HG03521 (cell line): ENCODE results near the gene SLC7A11.

Experiments used
- ATAC-seq: cut with Tn5 transposase; IDR thresholded peaks from one replicate; pipeline ENCODE4 v1.9.1; 2021; ENCODE audit warnings: mild to moderate bottlenecking, moderate library complexity; ENCODE audit not compliant: unreplicated experiment

Gene SLC7A11

DNA sequence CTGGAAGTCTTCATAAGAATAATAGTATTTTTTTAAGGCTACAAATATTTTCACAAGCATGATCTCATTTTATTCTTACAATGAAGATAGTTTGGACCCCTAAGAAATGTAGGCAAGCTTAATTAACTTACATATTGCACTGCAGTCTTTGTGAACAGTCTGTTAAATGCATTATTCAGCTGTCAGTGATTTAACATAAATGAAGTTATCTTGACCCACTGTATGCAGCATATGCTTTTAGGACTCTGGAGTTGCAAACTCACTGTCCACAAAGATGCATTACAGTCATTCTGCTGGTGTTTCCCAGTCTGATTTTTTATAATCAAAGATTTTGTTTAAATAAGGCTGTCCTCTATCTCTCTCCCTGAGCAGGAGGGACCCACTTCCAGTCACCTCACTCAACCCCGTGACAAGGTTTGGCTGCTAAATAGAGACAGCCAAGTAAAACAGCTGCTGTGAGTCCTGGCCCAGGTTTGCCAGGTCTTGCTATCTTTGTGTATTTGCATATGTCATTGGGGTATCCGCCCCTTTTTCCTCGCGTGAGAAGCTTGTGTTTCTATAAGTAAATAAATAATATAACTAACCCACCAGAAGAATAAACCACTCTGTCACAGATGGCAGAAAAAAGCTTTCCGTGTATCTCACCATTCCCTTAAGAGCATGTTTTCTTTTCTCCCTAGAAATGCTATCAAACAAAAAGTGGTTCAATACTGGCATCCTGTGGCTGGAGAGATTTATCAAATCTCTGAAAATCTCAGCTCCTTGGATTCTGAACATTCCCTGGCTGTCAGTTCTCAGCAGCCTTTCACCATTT is 67.0 kb downstream of the SLC7A11 start:
- no peak for ATAC-seq

DNA sequence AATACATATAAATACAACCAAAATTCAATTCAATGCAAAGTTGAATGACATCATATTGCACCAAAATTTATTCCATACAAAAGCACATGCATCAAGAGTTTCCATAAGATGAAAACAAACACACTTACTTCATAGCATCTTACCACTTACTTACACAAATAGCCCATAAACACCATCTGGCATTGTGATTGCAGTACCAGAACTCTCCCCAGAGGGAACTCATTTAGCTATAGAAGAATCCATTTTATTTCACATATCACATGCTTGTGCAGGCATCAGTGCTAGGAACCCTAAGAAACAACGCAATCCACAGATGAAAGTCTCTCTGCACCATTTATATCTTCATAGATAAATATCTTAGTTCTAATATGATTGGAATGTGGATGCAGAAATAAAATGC is 77.9 kb downstream of the SLC7A11 start:
- no peak for ATAC-seq

DNA sequence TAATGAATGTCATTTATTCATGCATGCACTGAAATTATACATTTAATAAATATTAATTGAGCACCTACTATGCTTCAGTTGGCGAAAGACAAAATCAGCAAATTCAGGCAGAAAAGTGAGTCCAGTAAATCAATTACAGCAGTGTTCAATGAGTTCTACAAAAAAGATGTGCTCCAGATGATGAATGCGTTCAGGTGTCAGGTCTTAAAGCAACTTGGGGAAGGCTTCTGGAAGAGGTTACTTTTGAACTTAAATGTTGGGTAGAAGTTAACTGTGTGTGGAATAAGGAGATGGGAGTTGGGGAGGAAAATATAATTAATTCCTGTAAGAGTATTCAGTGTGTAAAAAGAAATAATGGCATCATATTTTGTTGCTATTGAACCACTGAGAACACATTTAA is 79.0 kb downstream of the SLC7A11 start:
- ATAC-seq = no peak

DNA sequence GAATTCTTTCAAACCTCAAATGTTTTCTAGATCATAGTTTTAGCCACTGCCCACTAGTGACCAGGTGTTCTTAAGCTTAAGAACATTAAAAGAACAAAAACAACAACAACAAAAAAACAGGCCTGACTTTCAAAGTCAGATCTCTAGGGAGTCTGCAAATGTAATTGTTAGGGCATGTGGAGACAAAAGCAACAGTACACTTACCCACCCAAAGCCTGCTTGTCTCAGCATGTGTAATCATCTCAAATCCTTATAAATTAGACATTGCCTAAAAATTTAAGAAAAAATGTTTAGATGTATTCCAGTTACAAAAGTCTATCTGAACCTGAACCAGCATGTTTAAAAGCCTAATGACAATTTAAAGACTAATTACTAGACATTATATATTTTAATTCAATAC is 79.9 kb downstream of the SLC7A11 start:
- no peak for ATAC-seq

DNA sequence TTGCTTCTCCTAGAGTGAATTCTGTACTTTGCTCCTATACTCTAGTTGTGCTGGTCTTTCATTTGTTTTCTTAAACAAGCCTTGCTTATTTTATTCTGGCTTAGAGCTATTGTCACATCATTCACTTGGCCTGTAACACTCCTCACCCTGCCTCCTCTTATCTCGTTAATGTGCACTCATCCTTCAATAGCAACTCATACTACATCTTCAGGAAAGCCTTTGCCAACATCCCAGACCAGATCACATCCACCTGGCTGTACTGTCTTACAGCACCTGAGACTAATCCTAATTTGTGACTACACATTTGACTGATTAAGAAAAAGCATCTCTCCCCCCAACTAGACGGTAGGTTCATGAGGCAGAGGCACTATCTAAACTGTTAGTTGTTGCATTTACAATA is 80.8 kb downstream of the SLC7A11 start:
- ATAC-seq = no peak

DNA sequence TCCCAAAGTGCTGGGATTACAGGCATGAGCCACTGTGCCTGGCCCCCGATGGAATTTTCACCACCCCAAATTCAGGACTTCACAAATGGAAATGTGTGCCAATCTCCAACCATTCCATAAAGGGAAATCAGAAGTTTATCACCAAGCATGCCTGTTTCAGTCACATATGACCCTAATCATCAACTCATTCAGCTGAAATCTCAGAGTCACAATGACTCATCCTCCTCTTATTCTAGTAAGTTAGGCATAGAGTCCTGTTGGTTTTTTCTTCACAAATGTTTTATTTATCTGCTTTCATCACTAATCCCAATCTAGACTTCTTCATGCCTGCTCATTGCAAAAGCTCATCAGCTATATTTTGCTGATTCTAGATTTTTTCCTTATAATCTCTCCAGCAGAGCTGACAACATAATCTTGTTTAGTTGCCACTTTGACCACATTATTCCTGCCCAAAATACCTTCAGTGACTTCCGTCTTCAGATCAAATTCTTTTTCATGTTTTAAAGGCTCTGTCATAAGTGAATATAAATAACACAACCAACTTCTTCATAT is 83.3 kb downstream of the SLC7A11 start:
- no peak for ATAC-seq

DNA sequence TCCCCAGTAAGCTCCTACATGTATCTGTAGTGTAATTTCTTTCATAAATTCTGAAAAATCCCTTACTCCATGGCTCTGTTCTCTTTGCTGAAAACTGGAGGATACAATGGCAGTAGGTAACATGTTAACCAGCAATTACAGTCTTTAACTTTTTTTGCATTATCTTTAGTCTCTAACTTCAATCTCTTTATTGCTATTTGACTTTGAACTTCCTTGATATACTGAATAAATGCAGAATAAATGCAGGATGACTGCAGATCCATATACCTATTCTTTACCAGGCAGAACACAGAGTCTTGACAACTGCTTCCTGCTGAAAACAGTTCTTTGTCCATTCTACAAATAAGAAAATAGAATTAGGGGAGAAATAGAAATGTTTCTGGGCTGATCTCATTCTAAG is 101.3 kb downstream of the SLC7A11 start:
- ATAC-seq = no peak

DNA sequence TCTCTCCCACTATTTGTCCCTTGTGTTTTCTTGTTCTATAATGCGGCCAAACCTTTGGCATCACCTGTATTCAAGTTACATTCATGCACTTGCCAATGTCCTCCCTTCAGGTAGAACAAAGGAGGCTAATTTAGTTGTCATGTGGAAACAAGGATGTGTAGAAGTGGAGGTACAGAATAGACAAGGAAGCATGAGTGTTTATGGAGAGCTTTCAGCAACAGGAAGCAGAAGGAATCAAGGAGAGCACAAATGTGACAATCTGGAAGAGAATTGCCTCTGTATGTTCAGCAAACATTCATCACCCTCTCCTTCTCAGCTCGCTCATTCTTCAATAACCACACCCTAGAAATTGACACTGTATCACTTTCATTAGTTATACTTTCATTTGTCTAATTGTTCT is 103.4 kb downstream of the SLC7A11 start:
- no peak for ATAC-seq

DNA sequence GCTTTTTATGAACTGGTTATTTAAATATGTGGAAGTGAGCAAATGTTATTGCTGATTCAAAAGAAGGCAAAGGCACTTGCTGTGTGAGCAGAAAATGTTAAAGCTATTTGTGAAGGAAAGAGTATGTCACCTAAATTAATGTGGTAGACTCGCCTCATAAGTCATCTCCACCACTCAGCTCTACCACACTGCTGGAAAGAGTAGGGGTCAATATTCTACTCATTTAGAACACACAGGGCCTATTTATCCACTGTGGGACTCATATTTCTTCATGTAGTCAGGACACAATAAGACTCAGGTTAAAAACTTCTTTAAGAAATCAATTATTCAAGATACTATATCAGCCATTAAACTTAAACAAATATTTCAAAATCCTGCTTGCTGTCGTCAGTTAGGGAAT is 106.5 kb downstream of the SLC7A11 start:
- ATAC-seq = no peak

DNA sequence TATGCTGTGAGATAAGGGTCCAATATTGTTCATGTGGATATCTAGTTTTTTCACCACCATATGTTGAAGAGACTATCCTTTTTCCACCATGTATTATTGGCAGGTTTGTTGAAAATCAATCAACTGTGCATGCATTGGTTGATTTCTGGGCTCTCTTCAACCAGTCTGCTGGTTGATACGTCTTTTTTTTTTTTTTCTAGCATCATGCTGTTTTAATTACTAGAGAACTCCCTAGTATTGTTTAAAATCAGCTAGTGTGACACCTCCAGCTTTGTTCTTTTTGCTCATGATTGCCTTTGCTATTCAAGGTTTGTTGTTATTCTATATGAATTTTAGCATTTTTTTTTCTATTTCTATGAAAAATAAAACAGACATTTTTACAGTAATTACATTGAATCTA is 123.9 kb downstream of the SLC7A11 start:
- ATAC-seq = no peak

DNA sequence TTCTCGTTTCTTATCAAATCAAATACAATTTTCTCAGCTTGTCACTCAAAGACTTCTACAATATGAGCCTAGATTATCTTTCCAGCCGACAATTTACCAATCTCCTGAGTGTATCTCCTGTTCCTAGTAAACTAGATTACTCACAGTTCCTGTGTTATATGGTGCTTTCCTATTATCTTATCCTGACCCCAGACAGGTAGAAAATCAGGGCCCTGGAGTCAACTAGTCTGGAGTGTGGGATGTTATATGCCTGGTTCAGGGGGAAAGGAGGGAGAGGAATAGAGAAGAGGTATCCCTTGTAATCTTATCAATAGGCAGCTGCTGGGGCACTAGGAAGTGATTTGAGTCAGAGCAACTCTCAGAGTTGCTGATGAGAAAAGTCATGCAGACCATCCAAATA is 127.1 kb downstream of the SLC7A11 start:
- ATAC-seq = no peak

DNA sequence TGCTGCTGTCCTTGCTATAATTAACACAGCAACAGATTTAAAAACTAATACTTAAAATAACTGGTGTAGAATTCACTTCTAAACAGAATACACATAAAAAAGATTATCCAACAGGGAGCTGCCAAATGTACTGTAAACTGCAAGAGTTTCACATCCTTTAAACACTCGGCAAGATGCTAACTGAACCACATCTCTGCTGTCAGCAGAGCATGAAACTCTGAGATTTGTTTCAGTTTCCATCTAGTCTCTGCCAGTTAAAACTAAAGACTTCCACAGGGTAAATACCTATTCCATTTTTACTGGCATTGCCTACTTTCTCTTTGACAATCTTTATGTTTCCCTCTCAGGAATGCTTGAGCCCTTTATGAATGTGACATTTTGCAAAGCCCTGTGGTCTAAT is 127.7 kb downstream of the SLC7A11 start:
- ATAC-seq = peak; percentile 100
